ENCODE results near the gene IL1RAPL1.
"Not testable (repeated sequence)": the region's sequence is repeated elsewhere in the genome, so short reads cannot be mapped to it uniquely, and the experiment has no call there.

The IL1RAPL1 gene

DNA sequence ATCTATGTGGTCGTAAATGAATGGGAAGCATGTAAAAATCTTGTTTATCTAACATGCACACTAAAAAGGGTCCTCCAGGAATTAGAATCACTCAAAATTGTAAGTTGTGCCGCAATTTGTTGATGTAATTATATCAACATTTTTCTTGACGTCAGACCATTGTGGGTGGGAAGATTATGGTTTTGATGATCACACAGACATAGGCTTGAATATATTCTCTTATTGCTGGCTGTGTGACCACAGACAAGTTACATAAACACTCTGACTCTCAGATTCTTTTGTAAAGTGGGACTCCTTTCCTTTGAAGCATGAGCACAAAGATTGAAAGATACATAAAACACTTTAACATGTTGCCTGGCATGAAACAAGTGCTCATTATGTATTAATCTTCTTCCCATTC lies 51.5 kb downstream of the IL1RAPL1 start:
- DNase-seq, result no peak

DNA sequence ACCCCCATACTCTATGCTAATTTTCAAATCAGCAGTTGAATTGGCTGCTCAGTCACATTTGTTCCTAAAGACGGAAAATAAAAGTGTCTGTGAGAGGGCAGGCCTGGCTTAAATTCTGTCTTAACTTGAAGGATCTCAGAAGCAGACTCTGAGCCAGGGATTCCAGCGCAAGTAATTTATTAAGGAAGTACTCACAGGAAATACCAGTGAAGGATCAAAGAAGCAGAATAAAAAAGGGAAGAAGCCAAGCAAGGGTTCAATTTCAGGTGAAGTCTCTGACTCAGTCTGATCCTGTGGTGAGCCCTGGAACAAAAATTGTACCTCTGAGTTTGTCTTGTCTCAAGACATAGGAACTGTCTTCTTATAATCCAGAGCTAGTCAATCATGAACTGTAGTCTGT lies 52.2 kb downstream of the IL1RAPL1 start:
- DNase-seq, result no peak

DNA sequence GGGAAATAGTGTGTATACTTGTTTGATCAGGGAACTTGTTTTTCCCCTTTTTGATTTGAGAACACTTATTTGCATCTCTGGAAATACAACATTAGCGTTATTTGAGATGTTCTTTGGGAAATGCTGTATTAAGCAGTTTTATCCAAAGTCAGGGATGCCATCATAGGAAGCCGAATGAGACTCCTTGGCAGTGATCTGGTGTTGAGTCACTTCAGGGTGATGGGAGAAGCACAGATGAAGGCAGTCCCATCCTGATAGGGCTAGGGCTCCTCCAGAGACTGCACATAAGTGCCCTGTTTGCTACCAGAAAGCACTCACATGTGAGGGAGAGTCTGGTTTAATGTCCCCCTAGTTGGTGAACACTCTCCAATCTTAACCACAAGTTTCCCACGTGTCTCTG lies 62.3 kb downstream of the IL1RAPL1 start:
- no peak for DNase-seq

DNA sequence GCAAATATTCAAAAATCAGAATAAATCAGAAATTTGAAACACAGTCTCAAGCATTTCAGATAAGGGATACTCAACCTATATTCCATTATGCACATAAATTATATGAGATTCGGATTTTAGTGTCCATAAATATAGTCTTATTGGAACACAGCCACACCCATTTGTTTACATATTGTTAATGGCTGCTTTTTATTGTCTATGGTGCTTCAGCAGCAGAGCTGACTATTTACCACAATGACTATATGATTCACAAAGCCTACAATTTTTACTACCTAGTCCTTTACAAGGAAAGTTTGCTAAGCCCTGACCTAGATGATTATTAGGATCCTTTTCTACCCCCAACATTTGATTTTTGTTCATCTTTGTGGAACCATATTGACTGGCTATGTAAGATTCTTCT lies 63.9 kb downstream of the IL1RAPL1 start:
- no peak for DNase-seq

DNA sequence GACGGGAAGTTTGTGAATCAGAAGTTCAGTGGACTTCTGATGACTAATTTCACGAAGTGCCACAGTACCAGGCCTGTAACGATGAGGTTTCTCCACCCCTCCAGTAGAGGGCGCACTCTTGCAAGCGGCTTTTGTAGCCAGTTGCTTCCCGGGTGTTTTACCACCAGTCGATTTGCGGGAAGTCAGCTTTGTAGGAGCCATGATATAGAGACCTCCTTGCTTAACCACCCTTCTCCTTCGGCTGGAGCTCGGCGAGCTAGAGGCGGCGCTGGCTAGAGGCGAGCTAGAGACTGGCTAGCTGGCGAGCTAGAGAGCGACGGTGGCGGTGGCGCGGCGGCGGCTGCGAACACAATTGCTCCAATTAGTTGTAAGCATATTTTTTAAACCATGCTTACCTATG lies 72.0 kb downstream of the IL1RAPL1 start:
- peak; percentile 1 for DNase-seq

DNA sequence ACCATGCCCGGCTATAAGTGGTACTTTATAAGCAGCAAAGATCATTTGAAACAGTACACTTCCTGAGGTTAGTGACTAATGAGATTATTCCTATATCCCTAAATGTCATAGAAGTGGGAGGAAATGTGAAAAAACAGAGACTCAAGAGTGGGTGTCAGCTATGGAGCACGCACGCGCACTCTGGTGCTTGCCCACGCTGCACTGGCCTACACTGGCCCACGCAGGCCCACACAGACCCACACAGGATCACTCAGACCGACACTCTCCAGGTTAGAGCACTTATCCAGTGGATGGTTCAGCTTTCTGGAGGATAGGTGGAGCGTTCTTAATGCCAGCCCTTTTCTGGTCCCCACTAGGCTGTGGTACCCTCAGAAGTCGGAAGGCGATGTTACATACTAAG lies 78.5 kb downstream of the IL1RAPL1 start:
- no peak for DNase-seq

DNA sequence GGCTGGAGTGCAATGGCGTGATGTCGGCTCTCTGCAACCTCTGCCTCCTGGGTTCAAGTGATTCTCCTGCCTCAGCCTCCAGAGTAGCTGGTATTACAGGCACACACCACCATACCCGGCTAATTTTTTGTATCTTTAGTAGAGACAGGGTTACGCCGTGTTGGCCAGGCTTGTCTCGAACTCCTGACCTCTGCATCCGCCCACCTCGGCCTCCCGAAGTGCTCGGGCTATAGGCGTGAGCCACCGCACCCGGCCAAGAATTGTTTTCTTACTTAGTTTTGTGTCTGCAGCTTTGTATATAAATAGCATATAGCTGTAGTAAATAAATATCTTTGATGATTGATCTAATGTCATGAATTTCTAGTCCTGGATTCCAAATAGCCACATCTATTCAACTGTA lies 81.1 kb downstream of the IL1RAPL1 start:
- DNase-seq, result no peak

DNA sequence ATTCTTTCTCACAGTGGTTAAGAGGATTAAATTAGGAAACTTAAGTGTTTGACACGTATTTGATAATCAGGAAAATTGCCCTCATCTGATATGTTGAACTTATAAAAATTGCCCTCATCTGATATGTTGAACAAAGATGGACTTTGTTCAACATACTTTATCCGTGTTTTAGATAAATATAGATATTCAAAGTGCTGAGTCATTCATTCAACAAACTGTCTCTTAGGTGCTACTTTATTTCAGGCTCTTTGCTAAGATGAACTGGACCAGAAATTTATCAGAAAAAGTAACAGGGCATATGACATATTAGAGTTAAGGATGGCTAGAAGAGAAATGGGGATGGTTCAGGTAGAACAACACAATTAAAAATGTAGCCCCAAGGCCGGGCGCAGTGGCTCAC lies 81.7 kb downstream of the IL1RAPL1 start:
- DNase-seq, result no peak

DNA sequence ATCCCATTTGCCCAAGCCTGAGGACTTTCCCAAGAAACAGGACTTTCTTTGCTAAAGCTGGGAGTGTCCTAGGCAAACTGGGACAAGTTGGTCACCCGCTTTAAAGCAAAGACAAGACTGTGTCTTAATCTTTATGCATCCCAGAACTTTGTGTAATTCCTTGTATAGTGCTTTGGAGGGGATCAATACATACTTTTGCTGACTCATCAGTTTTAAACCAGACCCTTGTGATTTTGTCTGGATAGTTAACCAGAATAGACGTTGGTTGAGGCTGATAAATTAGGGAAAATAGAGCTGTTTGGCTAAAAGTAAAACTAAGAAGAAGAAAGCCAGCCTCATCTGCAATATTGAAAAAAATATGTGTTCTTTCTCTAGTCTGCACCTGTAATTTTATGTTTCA lies 82.8 kb downstream of the IL1RAPL1 start:
- no peak for DNase-seq

DNA sequence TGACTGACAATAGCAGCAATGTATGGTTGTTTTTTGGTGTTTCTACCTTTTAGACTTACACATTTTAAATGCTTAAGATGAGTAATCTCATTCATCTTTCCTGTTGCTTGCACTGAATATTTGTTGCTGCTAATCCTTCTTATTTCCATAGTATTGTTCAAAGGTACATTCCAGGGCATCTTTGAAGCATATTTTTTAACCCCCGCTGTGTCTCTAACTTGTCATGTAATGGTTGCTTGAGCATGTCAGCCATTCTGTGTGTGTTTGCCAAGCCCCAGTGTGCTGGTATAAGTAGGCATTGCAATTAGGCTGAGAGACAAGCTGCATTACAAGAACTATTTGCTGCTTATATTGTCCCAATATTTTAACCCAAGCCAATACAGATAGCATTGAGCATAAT lies 87.9 kb downstream of the IL1RAPL1 start:
- DNase-seq, result no peak

DNA sequence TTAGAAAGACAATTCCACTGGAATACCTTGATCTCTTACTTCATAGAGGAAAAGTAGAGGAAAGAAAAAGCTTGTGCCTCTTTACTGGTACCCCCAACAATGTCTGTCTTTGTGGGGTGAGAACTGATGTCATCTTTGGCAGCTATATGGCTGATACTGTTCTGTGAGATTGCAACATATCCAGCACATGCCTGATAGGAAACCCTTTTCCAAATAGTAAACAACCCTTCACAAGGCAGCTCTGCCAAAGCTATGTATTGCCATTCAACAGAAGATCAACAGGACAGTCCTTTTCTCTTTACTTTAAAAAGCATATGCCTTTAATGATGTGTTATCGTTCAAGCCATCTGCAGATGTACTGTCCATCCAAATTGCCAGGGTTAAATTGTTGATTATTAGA lies 105.9 kb downstream of the IL1RAPL1 start:
- no peak for DNase-seq

DNA sequence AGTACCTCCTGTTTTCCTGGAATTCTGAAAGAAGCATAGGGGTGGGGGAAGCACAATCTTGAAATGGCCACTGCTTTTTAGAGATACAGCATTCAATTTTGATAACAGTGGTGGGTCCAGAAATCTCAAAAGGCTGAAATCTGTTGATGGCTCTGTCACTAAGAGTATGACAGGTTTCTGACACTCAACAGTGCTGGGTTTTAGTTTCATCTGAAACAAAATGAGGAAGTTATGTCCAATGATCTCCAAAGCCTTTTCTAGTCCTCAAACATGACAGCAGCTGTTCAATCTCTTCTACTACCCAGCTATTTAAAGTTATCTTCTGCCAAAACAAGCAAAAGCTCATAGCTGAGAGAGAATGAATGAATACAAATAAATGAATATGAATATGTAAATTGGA lies 110.5 kb downstream of the IL1RAPL1 start:
- DNase-seq, result no peak

DNA sequence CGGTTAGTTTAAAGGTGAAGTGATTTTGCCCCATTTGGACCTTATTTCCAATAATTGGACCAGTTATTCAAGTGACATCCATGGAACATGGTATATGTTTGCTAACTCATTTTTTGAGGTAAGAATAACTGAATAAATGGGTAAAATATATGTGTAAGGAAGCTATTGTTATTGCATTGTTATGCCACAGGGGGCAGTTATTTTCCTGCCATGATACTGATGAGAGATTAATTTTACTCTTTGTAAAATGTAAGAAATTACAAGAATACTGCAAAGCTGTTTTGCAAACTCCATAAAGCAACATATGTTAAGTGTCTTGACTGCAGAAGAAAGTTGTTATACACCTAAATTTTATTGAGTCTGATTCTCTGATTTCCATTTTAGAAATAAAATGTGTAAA lies 114.0 kb downstream of the IL1RAPL1 start:
- DNase-seq, result no peak

DNA sequence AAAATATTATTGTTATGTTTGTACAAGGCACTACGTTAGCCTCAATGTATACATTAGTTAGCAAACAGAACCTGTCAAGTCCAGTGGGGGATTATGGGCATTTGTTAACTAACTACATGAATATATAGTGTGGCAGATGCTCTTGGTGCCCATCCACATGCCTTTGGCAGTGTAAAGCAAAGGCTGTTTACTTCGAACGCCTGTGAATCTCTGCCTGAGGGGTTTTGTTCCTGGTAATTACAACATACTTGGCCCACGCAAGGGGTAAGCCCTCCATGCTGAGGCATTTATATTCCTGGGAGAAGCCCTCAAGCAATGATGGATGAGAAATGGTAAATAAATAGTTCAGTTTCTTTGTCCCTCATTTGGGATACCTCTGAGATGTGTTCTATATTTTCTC lies 119.7 kb downstream of the IL1RAPL1 start:
- DNase-seq, result no peak

DNA sequence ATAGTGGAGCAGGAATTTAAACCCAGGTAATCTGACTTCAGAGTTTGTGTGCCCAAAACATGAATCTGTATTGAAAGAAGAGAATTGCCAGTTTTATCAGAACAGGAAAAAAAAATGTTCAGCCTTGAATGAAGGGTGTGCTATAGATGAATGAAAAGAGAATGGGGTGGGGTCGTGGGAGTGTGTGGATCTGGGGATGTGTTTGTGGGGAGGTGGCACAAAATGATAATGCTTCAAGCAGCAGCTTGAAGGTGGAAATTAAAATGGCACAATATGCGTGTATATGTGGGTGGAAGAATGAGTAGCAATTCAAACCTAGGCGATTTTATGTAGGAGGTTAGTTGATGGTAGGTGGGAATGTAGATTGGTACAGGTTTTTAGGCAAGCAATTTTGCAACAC lies 122.2 kb downstream of the IL1RAPL1 start:
- DNase-seq, result no peak

DNA sequence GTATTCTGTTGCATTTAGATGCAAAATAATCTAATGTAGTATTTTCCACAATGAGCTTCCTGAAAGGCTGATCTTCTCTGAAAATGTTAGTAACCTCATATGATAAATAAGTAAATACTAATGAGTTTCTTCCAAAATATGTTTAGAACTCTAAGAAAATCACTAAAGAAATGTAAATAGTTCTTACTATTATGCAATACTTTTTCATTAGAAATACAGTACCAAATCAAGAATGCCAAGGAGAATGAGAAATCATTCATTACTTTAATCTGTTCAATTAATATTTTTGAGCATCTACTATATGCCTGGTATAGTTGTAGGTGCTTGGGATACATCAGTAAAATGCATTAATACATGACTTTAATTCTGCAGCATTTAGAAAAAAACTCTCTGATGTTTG lies 130.6 kb downstream of the IL1RAPL1 start:
- no peak for DNase-seq

DNA sequence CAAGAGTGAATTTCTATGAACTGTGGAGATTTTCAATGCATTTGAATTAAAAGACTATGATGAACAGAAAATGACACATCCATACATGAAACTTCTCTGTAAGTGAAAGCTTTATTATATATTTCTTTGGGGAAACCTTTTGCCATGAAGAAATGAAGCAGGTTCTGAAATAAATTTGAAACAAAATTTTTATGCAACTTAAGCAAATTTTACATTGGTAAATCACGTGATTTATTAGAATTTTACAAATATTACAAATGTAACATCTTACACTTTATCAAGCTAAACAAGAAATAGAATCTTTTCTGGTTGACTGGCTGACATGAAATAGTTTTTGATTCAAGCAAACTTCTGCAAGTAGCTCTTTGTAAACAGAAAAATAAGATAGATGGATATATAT lies 131.2 kb downstream of the IL1RAPL1 start:
- no peak for DNase-seq

DNA sequence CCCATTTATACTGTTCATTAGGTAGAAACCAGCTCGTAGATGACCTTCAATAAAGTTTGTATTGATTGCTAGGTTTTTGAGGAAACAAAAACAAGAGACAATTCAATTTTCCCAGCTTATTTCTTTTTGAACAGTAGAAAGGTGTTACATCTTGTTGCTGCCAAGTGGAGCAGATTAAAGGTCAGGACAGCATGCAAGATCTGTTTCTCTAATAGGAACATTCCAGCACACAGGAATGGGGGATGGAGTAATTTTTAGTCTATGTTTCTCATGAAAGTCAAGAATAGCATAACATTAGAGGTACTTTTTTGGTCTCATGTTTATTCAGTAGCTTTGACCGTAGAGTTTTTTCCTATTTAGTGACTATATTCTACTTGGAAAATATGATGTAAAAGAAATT lies 132.4 kb downstream of the IL1RAPL1 start:
- DNase-seq, result no peak

DNA sequence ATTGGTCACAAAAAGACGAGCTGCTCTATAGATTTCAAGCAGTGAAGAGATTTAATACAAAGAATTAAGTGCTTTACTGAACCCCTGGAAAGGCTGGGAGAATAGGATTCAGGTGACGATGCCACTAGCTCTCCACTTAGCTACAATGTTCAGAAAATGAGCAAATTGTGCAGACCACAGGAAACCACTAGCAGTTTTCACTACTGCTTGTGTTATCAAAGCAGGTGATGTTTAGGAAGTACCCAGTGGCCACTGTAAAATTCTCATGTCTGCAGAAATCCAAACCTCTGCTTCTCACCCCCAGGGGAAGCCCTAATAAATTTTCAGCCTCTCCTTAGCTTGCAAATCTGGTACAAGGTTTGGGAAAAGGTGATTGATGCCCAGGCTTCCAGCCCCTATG lies 165.1 kb downstream of the IL1RAPL1 start:
- DNase-seq, result no peak

DNA sequence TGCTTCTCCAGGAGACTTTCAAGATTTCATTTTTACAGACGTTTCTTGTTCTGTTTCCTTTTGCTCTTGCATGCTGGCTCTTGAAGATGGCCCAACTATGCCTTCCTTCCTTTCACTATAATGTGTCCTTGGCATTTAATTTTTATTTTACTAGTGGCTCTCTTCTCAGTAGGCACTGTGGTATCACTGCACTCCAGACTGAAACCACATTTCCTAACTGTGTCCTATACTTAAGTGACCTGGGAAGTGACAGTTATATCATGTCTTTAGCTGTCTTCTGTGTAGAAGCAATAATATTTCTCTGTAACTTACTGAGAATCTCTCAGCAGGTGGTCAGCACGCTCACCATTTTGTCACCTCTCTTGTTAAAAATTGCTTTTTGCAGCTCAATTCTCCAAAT lies 168.9 kb downstream of the IL1RAPL1 start:
- no peak for DNase-seq

DNA sequence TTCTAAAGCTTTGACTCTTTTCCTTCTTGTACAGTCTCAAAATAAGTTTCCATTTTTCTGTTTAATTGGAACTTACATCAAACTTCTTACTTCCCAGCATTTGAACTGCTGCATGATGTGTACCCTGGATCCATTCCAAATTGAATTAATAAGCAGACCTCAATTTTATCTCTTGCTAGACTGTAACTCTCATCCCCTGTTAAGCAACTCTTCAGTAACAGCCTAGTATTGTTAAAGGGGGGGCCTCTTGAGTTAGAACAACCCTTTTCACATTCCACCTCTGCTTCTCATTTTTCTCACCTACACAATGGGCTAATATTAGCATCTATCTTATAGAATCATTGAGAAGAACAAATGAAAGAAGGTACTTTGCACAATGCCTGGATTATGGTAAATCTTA lies 169.4 kb downstream of the IL1RAPL1 start:
- DNase-seq, result no peak

DNA sequence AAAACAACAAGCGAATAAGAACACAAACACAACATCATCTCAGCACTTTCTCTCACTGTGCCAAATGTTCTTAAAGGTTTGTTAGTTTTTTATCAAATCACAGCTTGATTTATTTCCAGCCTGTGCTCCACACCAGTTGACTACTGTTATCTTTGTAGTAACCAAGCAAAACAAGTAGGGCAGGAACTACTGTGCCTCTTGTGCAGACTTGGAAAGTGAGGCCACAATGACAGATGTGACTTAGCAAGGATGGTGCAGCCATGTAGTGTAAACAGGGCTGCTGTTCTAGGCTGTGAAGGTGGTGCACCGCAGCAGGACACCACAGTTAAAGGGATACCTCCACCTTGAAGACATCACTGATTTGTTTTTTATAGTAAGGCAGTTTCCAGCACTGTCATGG lies 170.0 kb downstream of the IL1RAPL1 start:
- DNase-seq, result no peak

DNA sequence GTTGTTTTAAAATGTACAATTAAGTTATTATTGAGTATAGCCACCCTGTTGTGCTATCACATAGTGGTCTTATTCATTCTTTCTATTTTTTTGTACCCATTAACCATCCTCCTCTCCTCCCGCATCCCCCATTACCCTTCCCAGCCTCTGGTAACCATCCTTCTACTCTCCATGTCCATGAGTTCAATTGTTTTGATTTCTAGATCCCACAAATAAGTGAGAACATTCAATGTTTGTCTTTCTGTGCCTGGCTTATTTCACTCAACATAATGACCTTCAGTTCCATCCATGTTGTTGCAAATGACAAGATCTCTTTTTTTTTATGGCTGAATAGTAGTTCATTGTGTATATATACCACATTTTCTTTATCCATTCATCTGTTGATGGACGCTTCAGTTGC lies 179.3 kb downstream of the IL1RAPL1 start:
- DNase-seq, result not testable (repeated sequence)

DNA sequence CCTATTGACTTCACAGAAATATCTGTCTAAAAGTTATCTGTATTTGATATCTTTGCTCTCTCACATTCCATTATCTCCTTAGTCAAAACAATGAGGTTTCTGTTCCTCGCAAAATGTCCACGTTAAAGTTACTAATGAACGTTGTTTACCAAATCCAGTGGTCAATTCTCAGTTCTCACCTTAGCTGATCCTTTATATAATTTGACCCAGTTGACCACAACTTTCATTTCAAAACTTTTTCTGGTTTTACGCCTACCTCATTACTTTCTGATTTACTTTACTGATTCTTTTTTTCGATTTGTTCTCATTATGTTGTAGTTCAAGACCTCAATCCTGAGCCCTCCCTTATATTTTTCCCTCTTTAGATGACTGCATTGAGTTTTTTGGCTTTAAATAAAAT lies 186.6 kb downstream of the IL1RAPL1 start:
- DNase-seq, result no peak

DNA sequence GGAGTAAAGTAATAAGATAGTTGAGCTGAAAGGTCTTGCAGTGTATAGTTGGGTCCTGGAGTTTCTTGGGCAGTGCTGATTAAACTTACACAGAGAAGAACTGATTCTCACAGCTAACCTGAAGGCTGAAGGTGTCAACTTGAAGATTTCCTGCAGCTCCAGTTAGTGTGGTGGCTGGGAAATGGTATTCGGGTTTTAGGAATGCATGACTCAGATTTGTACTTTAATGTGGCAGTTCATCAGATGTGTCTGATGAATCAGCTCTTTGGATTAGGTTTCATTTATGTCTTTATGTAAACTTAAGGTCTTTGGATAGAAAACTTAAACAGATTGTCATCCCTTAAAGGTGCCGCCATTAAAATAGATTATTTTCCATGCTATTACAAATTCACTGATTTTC lies 200.0 kb downstream of the IL1RAPL1 start:
- DNase-seq, result no peak

DNA sequence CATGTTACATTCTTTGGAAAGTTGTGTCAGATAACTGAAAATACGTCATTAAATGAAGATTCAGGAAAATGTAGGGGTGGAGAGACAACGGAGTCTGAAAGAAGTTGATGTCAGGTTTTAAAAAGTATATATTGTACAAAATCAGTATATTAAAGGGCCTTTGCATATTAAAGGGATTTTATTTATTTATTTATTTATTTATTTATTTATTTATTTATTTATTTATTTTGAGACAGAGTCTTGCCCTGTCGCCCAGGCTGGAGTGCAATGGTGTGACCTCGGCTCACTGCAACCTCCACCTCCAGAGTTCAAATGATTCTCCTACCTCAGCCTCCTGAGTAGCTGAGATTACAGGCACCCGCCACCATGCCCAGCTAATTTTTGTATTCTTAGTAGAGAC lies 213.4 kb downstream of the IL1RAPL1 start:
- not testable (repeated sequence) for DNase-seq

Measured in stimulated activated CD4-positive, alpha-beta T cell treated with anti-CD3 and anti-CD28 coated beads, Interleukin-15, amount 100 ng/mL, for 24 hours (primary cell).